ENCODE data around the gene ACTR8. TPM values are rescaled to one million over a fixed set of nuclear protein-coding genes. Genes with fewer than 3 reads are reported as not detected.

Gene ACTR8
- total and polyA plus RNA-seq, 2 of the 13 experiments (the other 11 are each of a cell fraction or from before 2014, with no cell fraction given) = 15.5 to 29.0 TPM

GRCh38 chr3:53846134-53846850, 35.7 kb downstream of the ACTR8 start, which contains the start of the genes CHDH and IL17RB (continued):
- TF ChIP-seq NR2F6 (IDR thresholded peaks at IDR 0.05) (no peak), NR2F6 (CRISPR knock-in tag; IDR thresholded peaks at IDR 0.05) (peak; percentile 59; the same call in 1 of the 2 replicates), ZMYM2 (CRISPR knock-in tag; IDR thresholded peaks at IDR 0.05) (0 out of 2 replicates have a peak, but pooled peaks have one; percentile 22), PRPF4 (IDR thresholded peaks at IDR 0.05; ENCODE audit: low read depth, low read length, poor library complexity, severe bottlenecking) (no peak), TIGD3 (CRISPR knock-in tag; IDR thresholded peaks at IDR 0.05; ENCODE audit: borderline replicate concordance) (no peak), POLR2AphosphoS2 (IDR thresholded peaks at IDR 0.05; ENCODE audit: low read depth, low read length) (no peak), KAT2B (IDR thresholded peaks at IDR 0.05; ENCODE audit: borderline replicate concordance, low read depth, low read length) (no peak), ZMYM4 (CRISPR knock-in tag; IDR thresholded peaks at IDR 0.05) (peak; percentile 92), ZNF616 (CRISPR knock-in tag; IDR thresholded peaks at IDR 0.05; ENCODE audit: low read depth) (peak; percentile 85; the same call in 1 of the 2 replicates), CREBL2 (CRISPR knock-in tag; IDR thresholded peaks at IDR 0.05; ENCODE audit: borderline replicate concordance) (no peak), SYNCRIP (IDR thresholded peaks at IDR 0.05; ENCODE audit: insufficient read depth, low read depth, low read length) (no peak), RBM39 (IDR thresholded peaks at IDR 0.05; ENCODE audit: low read depth, low read length, poor library complexity, severe bottlenecking) (peak; percentile 21), ZFP41 (CRISPR knock-in tag; IDR thresholded peaks at IDR 0.05; ENCODE audit: borderline replicate concordance) (no peak), TCF12 (IDR thresholded peaks at IDR 0.05) (no peak), TCF12 (CRISPR knock-in tag; IDR thresholded peaks at IDR 0.05) (peak; percentile 81), PLRG1 (conservative IDR thresholded peaks at IDR 0.05) (no peak), RERE (CRISPR knock-in tag; IDR thresholded peaks at IDR 0.05; ENCODE audit: low read depth) (no peak), SNAI1 (CRISPR knock-in tag; IDR thresholded peaks at IDR 0.05; ENCODE audit: borderline replicate concordance) (no peak; the same call in 1 of the 2 replicates), MAX (IDR thresholded peaks at IDR 0.05) (peak; percentile 97), MEIS2 (CRISPR knock-in tag; IDR thresholded peaks at IDR 0.05) (peak; percentile 60), NFATC3 (CRISPR knock-in tag; IDR thresholded peaks at IDR 0.05) (peak; percentile 36; the same call in 1 of the 2 replicates), RFX1 (IDR thresholded peaks at IDR 0.05) (no peak), ZNF256 (CRISPR knock-in tag; conservative IDR thresholded peaks at IDR 0.05) (no peak; the same call in 1 of the 2 replicates)

All from HepG2 (cell line).